ENCODE results near the gene DCC.
"Not testable (repeated sequence)": the region's sequence is repeated elsewhere in the genome, so short reads cannot be mapped to it uniquely, and the experiment has no call there.

The DCC gene

DNA sequence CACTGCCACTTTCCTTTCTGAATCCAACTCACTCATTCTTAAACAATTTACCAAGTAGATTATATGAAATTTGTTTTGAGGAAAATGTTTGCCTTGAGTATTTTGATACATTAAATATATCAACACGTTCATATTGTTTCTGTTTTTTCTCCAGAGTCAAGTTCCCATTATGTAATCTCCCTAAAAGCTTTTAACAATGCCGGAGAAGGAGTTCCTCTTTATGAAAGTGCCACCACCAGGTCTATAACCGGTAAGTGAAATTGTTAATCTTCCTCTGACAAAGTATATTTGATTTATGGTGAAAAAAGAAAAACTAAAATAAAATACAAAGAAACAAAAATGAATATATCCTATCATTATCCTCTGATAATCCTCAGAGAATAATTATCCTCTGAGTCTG is 1045.9 kb downstream of the DCC start:
- no peak for DNase-seq (ENCODE audit: low read depth in 2 of 2)

- DNase-seq (ENCODE audit: low read depth in 2 of 2): no peak
These were observed 1047.6 kb downstream of the DCC start for GRCh38 chr18:53387581-53387980.

DNA sequence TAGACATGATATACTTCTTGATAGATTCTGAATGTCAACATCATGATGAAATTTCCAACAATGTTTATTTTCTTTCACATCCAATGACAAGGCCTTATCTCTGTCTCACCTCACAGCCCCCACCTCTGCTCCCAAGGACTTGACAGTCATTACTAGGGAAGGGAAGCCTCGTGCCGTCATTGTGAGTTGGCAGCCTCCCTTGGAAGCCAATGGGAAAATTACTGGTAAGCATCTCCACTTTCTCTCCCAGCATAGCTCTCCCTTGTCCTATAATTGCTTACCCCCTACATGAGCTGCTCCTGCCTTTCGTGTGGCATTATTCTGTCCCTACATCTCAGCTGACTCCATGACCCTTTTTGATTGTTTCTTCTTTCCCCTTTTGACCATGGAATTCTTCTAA is 1062.7 kb downstream of the DCC start:
- DNase-seq (ENCODE audit: low read depth in 2 of 2): no peak

GRCh38 chr18:53408271-53408670 is 1068.3 kb downstream of the DCC start:
- no peak for DNase-seq (ENCODE audit: low read depth in 2 of 2)

GRCh38 chr18:53411511-53411910 is 1071.5 kb downstream of the DCC start:
- DNase-seq (ENCODE audit: low read depth in 2 of 2): no peak

GRCh38 chr18:53417003-53417402 is 1077.0 kb downstream of the DCC start:
- peak; percentile 8 to 9 for DNase-seq (ENCODE audit: low read depth in 2 of 2)

- DNase-seq (ENCODE audit: low read depth in 2 of 2): no peak
These were observed 1081.9 kb downstream of the DCC start for GRCh38 chr18:53421869-53422268.

DNA sequence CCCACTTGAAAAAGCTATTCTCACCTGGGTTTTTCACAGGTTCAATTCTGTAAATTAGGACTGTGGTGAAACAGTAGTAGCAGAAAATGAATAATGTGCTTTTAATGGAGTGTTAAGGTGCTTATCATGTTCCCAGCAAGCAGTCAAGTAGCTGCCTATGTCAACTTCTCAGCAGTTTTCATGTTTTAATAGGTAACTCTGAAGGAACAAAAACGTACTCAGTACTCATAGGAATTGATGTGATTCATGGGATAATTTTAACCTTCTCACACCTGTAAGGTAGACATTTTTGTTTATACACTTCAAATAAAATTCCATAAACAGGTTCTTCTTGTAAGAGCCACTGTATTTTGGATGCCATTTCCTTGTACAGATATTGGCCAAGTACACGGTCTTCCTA is 1082.9 kb downstream of the DCC start:
- DNase-seq (ENCODE audit: low read depth in 2 of 2): no peak

GRCh38 chr18:53426666-53427184 is 1086.7 kb downstream of the DCC start:
- no peak for DNase-seq (ENCODE audit: low read depth in 2 of 2)

- DNase-seq (ENCODE audit: low read depth in 2 of 2): no peak
These were observed 1101.9 kb downstream of the DCC start for GRCh38 chr18:53441761-53442414.

DNA sequence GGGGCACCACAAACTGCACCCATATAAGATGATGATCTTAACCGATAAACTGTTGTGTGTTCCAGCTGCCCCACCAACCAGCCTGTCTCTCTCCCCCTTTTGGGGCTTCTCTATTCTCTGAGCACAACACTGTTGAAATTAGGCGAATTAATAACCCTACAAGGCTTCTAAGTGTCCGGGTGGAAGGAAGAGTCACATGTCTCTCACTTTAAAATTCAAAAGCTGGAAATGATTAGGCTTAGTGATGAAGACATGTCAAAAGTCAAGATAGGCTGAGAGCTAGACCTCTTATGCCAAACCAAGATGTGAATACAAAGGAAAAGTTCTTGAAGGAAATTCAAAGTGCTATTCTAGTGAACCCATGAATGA is 1102.4 kb downstream of the DCC start:
- DNase-seq (ENCODE audit: low read depth in 2 of 2): no peak

GRCh38 chr18:53443336-53443735 is 1103.3 kb downstream of the DCC start:
- DNase-seq (ENCODE audit: low read depth in 2 of 2): no peak

DNA sequence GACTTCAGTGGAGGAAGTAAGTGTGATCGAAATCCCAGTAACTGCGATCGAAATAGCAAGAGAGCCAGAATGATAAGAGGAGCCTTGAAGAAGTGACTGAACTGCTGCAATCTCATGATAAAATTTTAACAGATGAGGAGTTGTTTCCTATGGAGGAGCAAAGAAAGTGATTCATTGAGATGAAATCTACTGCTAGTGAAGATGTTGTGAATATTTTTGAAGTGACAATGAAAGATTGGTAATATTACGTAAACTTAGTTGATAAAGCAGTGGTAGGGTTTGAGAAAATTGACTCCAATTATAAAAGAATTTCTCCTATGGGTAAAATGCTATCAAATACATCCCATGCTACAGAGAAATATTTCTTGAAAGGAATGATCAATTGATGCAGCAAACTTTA is 1103.8 kb downstream of the DCC start:
- DNase-seq (ENCODE audit: low read depth in 2 of 2): no peak

- no peak for DNase-seq (ENCODE audit: low read depth in 2 of 2)
These were observed 1111.9 kb downstream of the DCC start for GRCh38 chr18:53451902-53452301.

DNA sequence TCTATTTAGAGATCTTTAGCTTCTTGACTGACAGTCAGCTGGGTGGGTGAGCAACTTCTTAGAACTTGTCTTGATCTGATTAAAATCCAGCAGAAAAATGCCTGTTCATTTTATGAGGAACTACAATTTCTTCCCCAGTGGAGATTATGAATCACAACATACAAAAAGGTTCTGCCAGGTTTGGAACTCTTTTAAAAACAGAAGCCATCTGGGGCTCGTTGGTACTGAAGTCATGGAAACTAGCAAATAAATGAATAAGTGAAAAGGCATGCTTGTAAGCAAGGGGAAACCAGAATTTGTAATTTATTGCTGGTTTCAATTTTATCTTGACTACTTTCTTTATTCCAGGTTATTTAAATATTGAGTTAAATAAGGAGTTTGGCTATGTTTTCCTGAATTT is 1117.1 kb downstream of the DCC start:
- DNase-seq (ENCODE audit: low read depth in 2 of 2): peak; percentile 11 to 22

- no peak for DNase-seq (ENCODE audit: low read depth in 2 of 2)
These were observed 1118.3 kb downstream of the DCC start for GRCh38 chr18:53458268-53458667.

- DNase-seq (ENCODE audit: low read depth in 2 of 2): peak in 1 of 2 experiments; percentile 4
These were observed 1119.1 kb downstream of the DCC start for GRCh38 chr18:53458944-53459580.

GRCh38 chr18:53467756-53468155 is 1127.8 kb downstream of the DCC start:
- DNase-seq (ENCODE audit: low read depth in 2 of 2): no peak

GRCh38 chr18:53468173-53468572 is 1128.2 kb downstream of the DCC start:
- not testable (repeated sequence) for DNase-seq (ENCODE audit: low read depth in 2 of 2)

DNA sequence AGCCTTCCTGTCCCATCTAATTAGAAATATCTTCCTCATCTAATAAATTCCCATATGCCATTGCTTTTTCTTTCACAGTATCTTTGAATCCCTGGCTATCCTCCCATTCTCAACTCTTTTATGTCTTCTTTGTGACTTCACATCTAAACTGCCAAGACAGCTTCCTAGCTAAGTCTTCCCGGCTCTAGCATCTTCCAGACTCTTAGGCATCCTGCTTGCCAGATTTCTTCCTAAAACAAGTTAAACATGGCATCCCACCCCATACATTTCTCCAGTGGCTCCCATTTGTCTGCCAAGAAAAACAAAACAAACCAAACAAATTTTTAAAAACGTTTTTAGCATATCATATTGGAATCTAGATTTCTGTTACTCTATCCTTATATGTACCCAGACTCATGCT is 1132.5 kb downstream of the DCC start:
- DNase-seq (ENCODE audit: low read depth in 2 of 2): no peak

- no peak for DNase-seq (ENCODE audit: low read depth in 2 of 2)
These were observed 1138.2 kb downstream of the DCC start for GRCh38 chr18:53478155-53478554.

- DNase-seq (ENCODE audit: low read depth in 2 of 2): no peak
These were observed 1146.3 kb downstream of the DCC start for GRCh38 chr18:53486296-53486695.

- DNase-seq (ENCODE audit: low read depth in 2 of 2): no peak
These were observed 1149.3 kb downstream of the DCC start for GRCh38 chr18:53489266-53489665.

DNA sequence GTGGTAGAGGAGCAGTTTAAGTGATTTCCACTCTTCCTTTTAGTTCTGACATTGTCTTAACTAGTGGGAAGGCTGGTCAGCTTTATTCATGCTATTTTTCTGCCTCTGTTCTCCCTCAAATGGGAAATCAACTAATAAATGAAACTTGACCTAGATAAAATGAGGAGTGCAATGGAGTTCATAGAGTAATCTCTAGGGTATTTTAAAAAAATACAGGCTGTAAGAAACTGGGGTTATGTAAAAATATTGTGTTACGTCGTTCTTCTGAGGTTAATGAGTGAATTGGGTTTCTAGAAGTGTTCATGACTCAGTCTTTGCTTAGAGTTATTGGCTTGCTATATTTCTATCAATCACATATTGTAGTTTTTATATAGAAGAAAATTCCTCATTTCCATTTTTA is 1150.0 kb downstream of the DCC start:
- no peak for DNase-seq (ENCODE audit: low read depth in 2 of 2)

Data from fibroblast of skin of left quadriceps (primary cell).